Panc1 (cell line): Measurements from ENCODE around the gene PLXNA2.

Experiments used
- CTCF ChIP-seq: fragments of 450-650 bp; IDR thresholded peaks from 2 replicates; pipeline ENCODE4 v1.5.1; 2017; ENCODE audit warnings: mild to moderate bottlenecking
- POLR2AphosphoS5 ChIP-seq: IDR thresholded peaks from 2 replicates; pipeline ENCODE4 v1.6.1; 2012; ENCODE audit warnings: mild to moderate bottlenecking, low read depth, low read length, moderate library complexity
- REST ChIP-seq, 2 experiments: IDR thresholded peaks; 2 replicates each; pipeline ENCODE4 v1.6.1; 2011 to 2012; ENCODE audit warnings: low read depth in 2 of 2, control low read depth in 1 of 2, low read length in 1 of 2, mild to moderate bottlenecking in 1 of 2, moderate library complexity in 1 of 2; ENCODE audit not compliant: insufficient read depth in 1 of 2
- TCF7L2 ChIP-seq: IDR thresholded peaks from 2 replicates; pipeline ENCODE4 v1.6.1; 2011; ENCODE audit warnings: mild to moderate bottlenecking, low read depth, low read length, inconsistent platforms

GRCh38 chr1:208291129-208291528, 46.9 kb upstream of the PLXNA2 start:
- no peak for TF ChIP-seq CTCF
- no peak for TF ChIP-seq REST (IDR thresholded peaks at IDR 0.05; ENCODE audit: insufficient read depth in 1 of 2, low read depth in 2 of 2, low read length in 1 of 2)
- no peak for TF ChIP-seq POLR2AphosphoS5
- TF ChIP-seq TCF7L2: no peak
